Peyer's patch (tissue), 4 donors: ENCODE measurements around the gene NR1I2.

Experiments used
- CTCF ChIP-seq, 6 experiments: fragments of 450-650 bp in 4 of 6; fragments of 200-600 bp in 2 of 6; sonication (generic) in 1 of 6; IDR thresholded peaks; one replicate each; pipeline ENCODE4 v1.5.1; 2017 to 2019; ENCODE audit warnings: antibody characterized with exemption in 6 of 6, mild to moderate bottlenecking in 3 of 6, moderate library complexity in 1 of 6
- POLR2A ChIP-seq, 2 donors: fragments of 450-650 bp; IDR thresholded peaks; one replicate each; pipeline ENCODE4 v1.5.1; 2017; ENCODE audit warnings: antibody characterized with exemption in 2 of 2, mild to moderate bottlenecking in 2 of 2, moderate library complexity in 2 of 2

- TF ChIP-seq CTCF (IDR thresholded peaks at IDR 0.05) (no peak), POLR2A (IDR thresholded peaks at IDR 0.05) (no peak)
These were observed 37.9 kb downstream of the NR1I2 start for GRCh38 chr3:119819806-119820205.
